Fibroblast of skin of left biceps (primary cell): Measurements from ENCODE around the gene BCL11B.

Experiments
- DNase-seq, 2 experiments: peaks; one replicate each; pipeline ENCODE4 v3.0.0-alpha.2; 2013; ENCODE audit warnings: low read depth in 2 of 2

Gene BCL11B

GRCh38 chr14:99224948-99225347 lies 47.0 kb downstream of the BCL11B start:
- no peak for DNase-seq

- DNase-seq, result no peak
Observed at GRCh38 chr14:99224116-99224910, 47.7 kb downstream of the BCL11B start.

GRCh38 chr14:99221445-99221844 lies 50.6 kb downstream of the BCL11B start:
- no peak for DNase-seq

- DNase-seq, result no peak
Observed at GRCh38 chr14:99217066-99217955, 54.7 kb downstream of the BCL11B start.

GRCh38 chr14:99216191-99216590 lies 55.8 kb downstream of the BCL11B start:
- no peak for DNase-seq

- DNase-seq, result peak; percentile 97
Observed at GRCh38 chr14:99215277-99215676, 56.7 kb downstream of the BCL11B start.

GRCh38 chr14:99214701-99215100 lies 57.3 kb downstream of the BCL11B start:
- DNase-seq, result no peak

GRCh38 chr14:99213527-99213971 lies 58.4 kb downstream of the BCL11B start:
- DNase-seq, result no peak

- DNase-seq, result peak; percentile 76 to 78
Observed at GRCh38 chr14:99213101-99213500, 58.9 kb downstream of the BCL11B start.

GRCh38 chr14:99212646-99213045 lies 59.4 kb downstream of the BCL11B start:
- no peak for DNase-seq

GRCh38 chr14:99212199-99212598 lies 59.8 kb downstream of the BCL11B start:
- no peak for DNase-seq

- no peak for DNase-seq
Observed at GRCh38 chr14:99211410-99211809, 60.6 kb downstream of the BCL11B start.

- DNase-seq, result no peak
Observed at GRCh38 chr14:99210333-99210732, 61.7 kb downstream of the BCL11B start.

GRCh38 chr14:99209409-99209808 lies 62.6 kb downstream of the BCL11B start:
- DNase-seq, result no peak

- DNase-seq, result no peak
Observed at GRCh38 chr14:99208318-99208717, 63.7 kb downstream of the BCL11B start.

GRCh38 chr14:99207456-99207855 lies 64.5 kb downstream of the BCL11B start:
- no peak for DNase-seq

GRCh38 chr14:99206090-99206489 lies 65.9 kb downstream of the BCL11B start:
- no peak for DNase-seq

- DNase-seq, result no peak
Observed at GRCh38 chr14:99205086-99205688, 66.8 kb downstream of the BCL11B start.

GRCh38 chr14:99203801-99204200 lies 68.2 kb downstream of the BCL11B start:
- no peak for DNase-seq

- no peak for DNase-seq
Observed at GRCh38 chr14:99203080-99203479, 68.9 kb downstream of the BCL11B start.

GRCh38 chr14:99202516-99202915 lies 69.5 kb downstream of the BCL11B start:
- DNase-seq, result no peak

- DNase-seq, result no peak
Observed at GRCh38 chr14:99201351-99202073, 70.5 kb downstream of the BCL11B start.
